ENCODE measurements around the gene NOX3.
"Not testable (repeated sequence)": the region's sequence is repeated elsewhere in the genome, so short reads cannot be mapped to it uniquely, and the experiment has no call there.

Gene NOX3

GRCh38 chr6:155455766-155456165 lies at the start of gene NOX3:
NOX3 (minus strand) TSS chr6:155455839; CDS start chr6:155455800, 39 bp downstream.
- no peak for DNase-seq (ENCODE audit: low read depth)

- DNase-seq (ENCODE audit: low read depth), result no peak
Observed at GRCh38 chr6:155504848-155505607, 49.4 kb upstream of the NOX3 start.

GRCh38 chr6:155502393-155502792 lies 46.8 kb upstream of the NOX3 start:
- DNase-seq (ENCODE audit: low read depth), result no peak

- no peak for DNase-seq (ENCODE audit: low read depth)
Observed at GRCh38 chr6:155499574-155499973, 43.9 kb upstream of the NOX3 start.

- no peak for DNase-seq (ENCODE audit: low read depth)
Observed at GRCh38 chr6:155498370-155498769, 42.7 kb upstream of the NOX3 start.

- DNase-seq (ENCODE audit: low read depth), result no peak
Observed at GRCh38 chr6:155497273-155497672, 41.6 kb upstream of the NOX3 start.

GRCh38 chr6:155495011-155495768 lies 39.6 kb upstream of the NOX3 start:
- DNase-seq (ENCODE audit: low read depth), result no peak

GRCh38 chr6:155493694-155494143 lies 38.1 kb upstream of the NOX3 start:
- no peak for DNase-seq (ENCODE audit: low read depth)

GRCh38 chr6:155493026-155493693 lies 37.5 kb upstream of the NOX3 start:
- no peak for DNase-seq (ENCODE audit: low read depth)

- DNase-seq (ENCODE audit: low read depth), result no peak
Observed at GRCh38 chr6:155492061-155492735, 36.6 kb upstream of the NOX3 start.

GRCh38 chr6:155491421-155491820 lies 35.8 kb upstream of the NOX3 start:
- DNase-seq (ENCODE audit: low read depth), result no peak

- DNase-seq (ENCODE audit: low read depth), result not testable (repeated sequence)
Observed at GRCh38 chr6:155488197-155488596, 32.6 kb upstream of the NOX3 start.

- DNase-seq (ENCODE audit: low read depth), result no peak
Observed at GRCh38 chr6:155487371-155488130, 31.9 kb upstream of the NOX3 start.

GRCh38 chr6:155486721-155487294 lies 31.2 kb upstream of the NOX3 start:
- DNase-seq (ENCODE audit: low read depth), result no peak

GRCh38 chr6:155485756-155486155 lies 30.1 kb upstream of the NOX3 start:
- DNase-seq (ENCODE audit: low read depth), result no peak

- DNase-seq (ENCODE audit: low read depth), result no peak
Observed at GRCh38 chr6:155483858-155484257, 28.2 kb upstream of the NOX3 start.

GRCh38 chr6:155481215-155481614 lies 25.6 kb upstream of the NOX3 start:
- no peak for DNase-seq (ENCODE audit: low read depth)

GRCh38 chr6:155473741-155474140 lies 18.1 kb upstream of the NOX3 start:
- DNase-seq (ENCODE audit: low read depth), result no peak

- DNase-seq (ENCODE audit: low read depth), result no peak
Observed at GRCh38 chr6:155472886-155473285, 17.2 kb upstream of the NOX3 start.

GRCh38 chr6:155470979-155471616 lies 15.5 kb upstream of the NOX3 start:
- not testable (repeated sequence) for DNase-seq (ENCODE audit: low read depth)

GRCh38 chr6:155468543-155468942 lies 12.9 kb upstream of the NOX3 start:
- not testable (repeated sequence) for DNase-seq (ENCODE audit: low read depth)
